ENCODE measurements around the gene ATP9A. TPM values are rescaled to one million over a fixed set of nuclear protein-coding genes. Genes with fewer than 3 reads are reported as not detected.
"Not testable (repeated sequence)": the region's sequence is repeated elsewhere in the genome, so short reads cannot be mapped to it uniquely, and the experiment has no call there.

The ATP9A gene
- total RNA-seq, 1 donor from 2014 or later = 31.1 TPM

DNA sequence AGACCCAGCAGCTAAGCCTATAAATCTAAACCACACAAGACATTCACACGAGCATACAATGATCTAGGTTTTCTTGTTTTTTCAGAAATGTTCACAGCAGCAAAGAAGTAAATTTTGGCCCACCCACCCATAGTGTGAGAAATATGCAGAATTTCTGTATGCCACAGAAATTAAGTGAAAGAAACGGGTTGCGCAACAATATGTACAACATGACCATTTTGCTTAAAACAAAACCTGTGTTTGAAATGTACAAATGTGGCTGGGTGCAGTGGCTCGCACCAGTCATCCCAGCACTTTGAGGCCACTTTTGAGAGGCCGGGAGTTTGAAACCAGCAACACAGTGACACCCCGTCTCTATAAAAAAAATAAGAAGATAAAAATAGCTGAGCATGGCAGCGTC, 24.8 kb upstream of the ATP9A start:
- DNase-seq (ENCODE audit: low read depth, low spot score) = no peak

DNA sequence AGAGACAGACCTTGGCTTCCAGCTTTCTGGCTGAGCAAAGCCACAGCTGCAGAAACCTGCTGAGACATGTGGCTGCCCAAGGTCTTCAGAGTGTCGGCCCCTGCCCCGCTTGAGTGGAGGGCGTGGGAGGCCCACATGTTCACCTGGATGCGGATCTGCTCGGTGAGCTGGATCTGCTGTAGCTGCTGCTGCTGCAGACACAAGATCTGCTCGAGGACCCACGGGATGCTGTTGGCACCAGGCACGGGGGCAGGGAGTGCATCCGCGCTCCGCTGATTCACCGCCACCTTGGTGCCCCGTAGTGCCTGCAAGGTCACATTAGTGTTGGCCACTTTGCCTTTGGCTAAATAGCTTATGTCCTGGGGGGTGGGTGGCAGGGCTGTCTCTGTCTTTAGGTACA, 23.4 kb upstream of the ATP9A start:
- DNase-seq (ENCODE audit: low read depth, low spot score) = no peak

DNA sequence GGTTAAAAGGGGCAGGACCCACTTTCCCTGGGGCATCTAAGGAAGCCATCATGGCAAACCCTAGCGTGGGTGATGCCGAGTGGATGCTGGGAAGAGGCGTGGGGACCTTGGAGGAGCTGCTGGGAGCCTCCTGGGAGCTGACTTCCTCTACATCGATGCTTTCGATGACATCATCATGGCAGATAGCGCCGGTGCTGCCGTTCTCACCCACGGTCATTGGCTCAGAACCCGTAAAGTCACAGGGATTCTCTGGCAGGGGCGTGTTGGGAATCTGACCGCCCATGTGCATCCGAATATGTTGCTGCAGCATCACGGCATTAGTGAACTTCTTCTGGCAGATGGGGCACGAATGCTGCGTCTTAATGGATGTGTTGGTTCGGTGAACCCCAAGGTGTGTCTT, 22.1 kb upstream of the ATP9A start:
- DNase-seq (ENCODE audit: low read depth, low spot score) = no peak

DNA sequence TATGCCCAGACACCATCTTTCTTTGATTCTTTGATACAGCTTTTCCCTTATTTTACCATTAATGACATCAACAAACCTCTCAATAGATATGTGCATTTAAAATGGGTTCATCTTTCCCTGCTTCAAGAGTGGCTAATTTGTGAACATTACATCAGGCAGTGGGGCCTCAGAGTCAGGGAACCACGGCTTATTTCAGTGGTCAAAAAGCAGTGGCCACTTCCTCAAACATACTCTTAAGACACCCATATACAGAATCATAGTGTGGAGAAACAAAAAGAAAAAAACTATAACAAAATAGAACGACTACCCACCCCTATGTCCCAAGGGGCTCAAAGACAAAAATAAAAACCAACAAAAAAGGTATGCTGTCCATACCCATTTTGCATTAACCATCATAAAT, 21.2 kb upstream of the ATP9A start:
- DNase-seq (ENCODE audit: low read depth, low spot score) = no peak

DNA sequence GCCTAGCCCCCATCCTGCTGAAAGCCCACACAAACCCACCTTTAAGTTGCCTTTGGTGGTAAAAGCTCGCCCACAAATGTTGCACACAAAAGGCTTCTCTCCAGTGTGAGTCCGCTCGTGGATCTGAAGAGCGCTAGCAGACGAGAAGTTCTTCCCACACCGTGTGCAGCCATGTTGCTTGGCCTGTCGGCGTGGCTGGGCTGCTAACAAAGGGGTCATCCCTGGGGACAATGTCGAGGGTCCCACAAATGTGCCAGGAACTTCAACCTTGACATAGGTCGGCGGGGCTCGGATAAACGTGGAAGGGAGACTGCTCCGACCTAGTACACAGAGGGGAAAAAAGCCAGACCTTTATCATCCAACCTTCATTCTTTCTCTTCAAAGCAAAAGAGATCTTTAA, 20.6 kb upstream of the ATP9A start:
- DNase-seq (ENCODE audit: low read depth, low spot score) = no peak

GRCh38 chr20:51784299-51784698, 16.1 kb upstream of the ATP9A start:
- no peak for DNase-seq (ENCODE audit: low read depth, low spot score)

- DNase-seq (ENCODE audit: low read depth, low spot score) = not testable (repeated sequence)
These were observed 10.1 kb upstream of the ATP9A start for GRCh38 chr20:51778229-51778759.

DNA sequence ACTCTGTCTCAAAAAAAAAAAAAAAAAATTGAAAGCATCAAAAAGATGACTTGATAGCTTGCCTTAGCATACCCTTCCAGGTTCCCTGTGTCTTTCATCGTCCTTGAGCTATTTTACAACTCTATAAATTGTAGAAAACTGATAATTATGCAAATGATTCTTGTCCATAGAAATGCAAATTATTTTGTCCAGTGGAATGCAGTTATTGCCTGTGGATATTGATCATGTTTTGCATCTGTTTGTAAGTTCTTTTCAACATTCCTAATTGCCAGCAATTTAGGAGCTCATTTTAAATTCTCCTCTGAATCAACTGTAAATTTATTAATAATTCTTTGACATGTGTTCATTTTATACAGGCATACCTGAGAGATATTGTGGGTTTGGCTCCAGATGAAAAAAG, 7.1 kb upstream of the ATP9A start:
- DNase-seq (ENCODE audit: low read depth, low spot score) = no peak

DNA sequence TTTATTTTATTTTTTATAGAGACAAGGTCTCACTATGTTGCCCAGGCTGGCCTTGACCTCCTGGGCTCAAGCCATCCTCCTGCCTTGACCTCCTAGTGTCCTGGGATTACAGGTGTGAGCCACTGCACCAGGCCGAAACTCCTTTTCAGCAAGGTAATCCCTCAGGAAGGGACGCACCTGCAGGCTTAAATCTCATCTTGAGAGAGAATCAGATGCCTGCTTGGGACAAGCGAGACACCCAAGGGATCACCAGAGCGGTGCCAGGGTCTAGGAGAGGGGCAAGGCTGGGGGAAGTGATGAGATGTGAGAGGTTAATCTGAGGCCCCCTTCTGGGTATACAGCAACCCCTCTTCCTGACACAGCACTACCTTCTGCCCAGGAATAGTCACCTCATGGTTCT, 4.0 kb upstream of the ATP9A start:
- no peak for DNase-seq (ENCODE audit: low read depth, low spot score)

DNA sequence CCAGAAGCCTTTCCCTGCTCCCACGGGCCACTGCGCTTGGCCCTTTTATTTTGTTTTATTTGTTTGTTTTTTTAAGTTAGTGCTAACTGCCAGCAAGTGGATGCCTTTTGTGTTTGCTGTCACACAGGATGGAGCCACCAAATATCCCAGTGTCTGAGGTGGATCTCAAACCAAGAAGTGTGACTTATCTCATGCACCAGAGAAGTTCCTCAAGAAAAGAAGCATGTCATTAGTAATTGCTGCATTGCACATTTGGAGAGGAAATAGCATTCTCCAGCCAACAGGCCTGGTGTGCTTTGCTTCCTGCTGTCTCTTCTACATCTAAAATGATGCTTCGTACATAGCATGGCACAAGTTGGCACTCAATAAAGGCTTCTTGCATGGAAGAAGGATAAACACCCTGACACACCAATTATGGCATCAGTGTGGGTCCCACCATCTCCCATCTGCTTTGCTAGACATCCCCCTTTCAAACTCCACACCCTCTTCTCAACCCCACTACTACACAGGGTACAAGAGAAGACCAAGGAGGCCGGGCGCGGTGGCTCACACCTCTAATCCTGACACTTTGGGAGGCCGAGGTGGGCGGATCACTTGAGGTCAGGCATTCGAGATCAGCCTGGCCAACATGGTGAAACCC, 1.9 kb upstream of the ATP9A start:
- DNase-seq (ENCODE audit: low read depth, low spot score) = no peak

GRCh38 chr20:51768759-51769517, 748 bp upstream of the ATP9A start:
- DNase-seq (ENCODE audit: low read depth, low spot score) = no peak

DNA sequence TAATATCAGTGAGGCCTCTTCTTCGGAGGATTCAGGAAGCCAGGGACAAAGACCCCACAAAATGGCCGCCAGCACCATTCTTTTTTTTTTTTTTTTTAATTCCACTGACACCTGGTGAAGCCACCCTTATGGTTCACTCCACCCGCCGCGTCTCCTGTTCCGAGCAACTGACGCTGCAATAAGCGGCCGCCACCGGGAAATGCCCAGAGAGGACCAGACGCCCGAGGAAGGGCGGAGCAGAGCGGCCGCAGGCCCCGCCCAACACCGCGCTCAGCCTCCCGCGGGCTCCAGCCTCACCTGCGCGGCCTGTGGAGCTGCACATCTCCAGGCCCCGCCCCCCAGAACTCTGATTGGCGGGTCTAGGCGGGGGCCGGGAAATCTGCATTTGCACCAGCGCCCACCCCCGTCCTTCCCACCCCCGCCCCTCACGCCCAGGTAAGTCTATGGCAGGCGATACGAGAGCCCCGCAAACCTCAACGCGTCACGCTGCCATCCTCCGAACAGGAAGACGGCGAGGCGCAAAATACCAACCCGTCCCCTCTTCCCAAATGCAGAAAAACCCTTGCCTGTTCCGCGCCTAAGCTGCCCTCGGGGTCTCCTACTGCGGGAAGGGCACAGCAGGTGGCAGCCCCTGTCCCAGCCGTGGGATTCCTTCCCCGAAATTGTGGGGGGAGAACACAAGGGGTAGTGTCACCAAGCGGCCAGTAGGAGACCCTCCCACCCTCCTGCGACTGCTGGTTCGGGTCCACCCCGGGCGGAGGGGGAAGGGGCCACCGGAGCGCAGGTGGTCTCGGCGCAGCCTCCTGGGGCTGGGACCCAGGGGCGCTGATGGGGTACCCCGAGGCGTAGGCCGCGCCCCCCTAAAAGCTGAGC, 960 bp downstream of the ATP9A start:
- DNase-seq (ENCODE audit: low read depth, low spot score) = no peak

GRCh38 chr20:51765381-51765780, 2.8 kb downstream of the ATP9A start:
- not testable (repeated sequence) for DNase-seq (ENCODE audit: low read depth, low spot score)

GRCh38 chr20:51763965-51764602, 4.1 kb downstream of the ATP9A start:
- no peak for DNase-seq (ENCODE audit: low read depth, low spot score)

DNA sequence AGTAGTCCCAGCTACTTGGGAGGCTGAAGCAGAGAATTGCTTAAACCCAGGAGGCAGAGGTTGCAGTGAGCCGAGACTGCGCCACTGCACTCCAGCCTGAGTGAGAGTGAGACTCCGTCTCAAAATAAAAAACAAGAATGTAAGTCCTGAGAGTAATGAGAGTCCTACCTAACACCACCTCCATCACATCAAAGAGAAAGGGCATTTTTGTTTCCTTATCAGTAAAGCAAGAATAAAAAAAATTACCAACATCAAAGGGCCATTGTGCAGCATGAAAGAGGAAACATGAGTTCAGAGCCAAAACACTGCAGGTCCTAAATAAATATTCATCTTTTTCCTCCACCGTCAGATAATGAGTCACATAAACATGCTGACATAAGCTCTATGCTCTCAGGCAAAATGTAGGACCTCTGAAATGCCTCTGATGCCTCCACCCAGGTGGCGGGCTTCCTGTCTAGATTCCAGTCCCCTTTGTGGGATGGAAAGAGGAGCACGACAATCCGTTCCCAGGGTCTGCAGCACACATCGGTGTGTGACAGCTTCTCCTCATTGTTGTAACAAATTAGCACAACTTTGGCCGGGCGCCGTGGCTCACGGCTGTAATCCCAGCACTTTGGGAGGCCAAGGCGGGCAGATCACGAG, 7.2 kb downstream of the ATP9A start:
- peak; percentile 32 for DNase-seq (ENCODE audit: low read depth, low spot score)

GRCh38 chr20:51759769-51760510, 8.2 kb downstream of the ATP9A start:
- DNase-seq (ENCODE audit: low read depth, low spot score) = no peak

- DNase-seq (ENCODE audit: low read depth, low spot score) = no peak
These were observed 9.1 kb downstream of the ATP9A start for GRCh38 chr20:51758978-51759544.

DNA sequence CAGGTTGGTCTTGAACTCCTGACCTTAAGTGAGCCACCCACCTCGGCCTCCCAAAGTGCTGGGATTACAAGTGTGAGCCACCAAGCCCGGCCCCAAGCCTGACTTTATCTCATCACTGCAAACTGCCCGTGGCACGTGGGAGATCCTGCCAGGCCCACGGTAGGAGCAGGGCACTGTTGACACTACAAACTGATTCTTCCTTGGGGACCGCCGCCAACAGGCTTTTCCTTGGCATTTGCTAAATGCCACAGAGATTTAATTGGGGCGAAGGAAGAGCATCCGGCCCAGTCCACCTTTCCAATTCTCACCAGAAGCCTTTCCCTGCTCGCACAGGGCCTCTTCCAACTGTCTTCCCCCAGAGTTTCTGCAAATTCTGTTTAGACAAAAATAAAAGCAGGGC, 11.0 kb downstream of the ATP9A start:
- no peak for DNase-seq (ENCODE audit: low read depth, low spot score)

GRCh38 chr20:51756653-51757052, 11.5 kb downstream of the ATP9A start:
- no peak for DNase-seq (ENCODE audit: low read depth, low spot score)

DNA sequence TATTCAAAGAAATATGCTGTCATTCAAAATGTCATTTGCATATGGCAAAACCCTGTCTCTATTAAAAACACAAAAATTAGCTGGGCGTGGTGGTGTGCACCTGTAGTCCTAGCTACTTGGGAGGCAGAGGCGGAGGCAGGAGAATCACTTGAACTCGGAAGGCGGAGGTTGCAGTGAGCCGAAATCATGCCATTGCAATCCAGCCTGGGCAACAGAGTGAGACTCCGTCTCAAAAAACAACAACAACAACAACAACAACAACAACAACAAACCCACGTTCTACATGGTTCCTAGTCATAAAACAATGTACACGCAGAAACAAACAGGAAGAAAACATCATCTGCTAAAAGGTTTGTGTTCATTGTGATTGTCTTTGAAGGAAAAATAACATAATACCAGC, 15.0 kb downstream of the ATP9A start:
- not testable (repeated sequence) for DNase-seq (ENCODE audit: low read depth, low spot score)

Measured in pulmonary artery endothelial cell (primary cell).